ENCODE measurements around the gene PCDHGC3.

PCDHGC3 gene

GRCh38 chr5:141485321-141486055, 9.7 kb downstream of the PCDHGC3 start:
- no peak for DNase-seq (ENCODE audit: low spot score)

DNA sequence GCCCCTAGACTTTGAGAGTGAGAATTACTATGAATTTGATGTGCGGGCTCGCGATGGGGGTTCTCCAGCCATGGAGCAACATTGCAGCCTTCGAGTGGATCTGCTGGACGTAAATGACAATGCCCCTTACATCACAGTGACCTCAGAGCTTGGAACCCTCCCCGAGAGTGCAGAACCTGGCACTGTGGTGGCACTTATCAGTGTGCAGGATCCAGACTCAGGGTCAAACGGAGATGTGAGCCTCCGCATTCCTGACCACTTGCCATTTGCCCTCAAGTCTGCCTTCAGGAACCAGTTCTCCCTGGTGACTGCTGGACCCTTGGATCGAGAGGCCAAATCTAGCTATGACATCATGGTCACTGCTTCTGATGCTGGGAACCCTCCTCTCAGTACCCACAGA, 10.3 kb downstream of the PCDHGC3 start:
- no peak for DNase-seq (ENCODE audit: low spot score)

GRCh38 chr5:141487131-141487530, 11.4 kb downstream of the PCDHGC3 start:
- no peak for DNase-seq (ENCODE audit: low spot score)

GRCh38 chr5:141488591-141489561, 13.1 kb downstream of the PCDHGC3 start, which contains the start of gene PCDHGC5:
Gene PCDHGC5 (plus strand): TSS chr5:141489081. CDS start chr5:141489241, 160 bp downstream.
- DNase-seq (ENCODE audit: low spot score) = no peak

- DNase-seq (ENCODE audit: low spot score) = no peak
Measured at GRCh38 chr5:141489841-141490240, 14.1 kb downstream of the PCDHGC3 start.

DNA sequence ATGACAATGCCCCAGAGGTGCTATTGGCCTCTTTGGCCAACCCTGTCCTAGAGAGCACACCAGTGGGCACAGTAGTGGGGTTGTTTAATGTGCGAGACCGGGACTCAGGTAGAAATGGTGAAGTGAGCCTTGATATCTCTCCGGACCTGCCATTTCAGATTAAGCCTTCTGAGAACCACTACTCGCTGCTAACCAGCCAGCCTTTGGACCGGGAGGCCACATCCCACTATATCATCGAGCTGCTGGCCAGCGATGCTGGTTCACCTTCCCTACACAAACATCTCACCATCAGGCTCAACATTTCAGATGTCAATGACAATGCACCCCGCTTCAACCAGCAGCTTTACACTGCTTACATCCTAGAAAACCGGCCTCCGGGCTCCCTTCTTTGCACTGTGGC, 14.5 kb downstream of the PCDHGC3 start:
- no peak for DNase-seq (ENCODE audit: low spot score)

- no peak for DNase-seq (ENCODE audit: low spot score)
Measured at GRCh38 chr5:141490771-141491170, 15.0 kb downstream of the PCDHGC3 start.

- DNase-seq (ENCODE audit: low spot score) = peak; percentile 35
Measured at GRCh38 chr5:141491323-141492167, 15.8 kb downstream of the PCDHGC3 start.

GRCh38 chr5:141492168-141492885, 16.6 kb downstream of the PCDHGC3 start:
- DNase-seq (ENCODE audit: low spot score) = peak; percentile 46

GRCh38 chr5:141493500-141494422, 18.0 kb downstream of the PCDHGC3 start:
- no peak for DNase-seq (ENCODE audit: low spot score)

GRCh38 chr5:141494761-141495452, 19.1 kb downstream of the PCDHGC3 start:
- DNase-seq (ENCODE audit: low spot score) = no peak

GRCh38 chr5:141495453-141495811, 19.7 kb downstream of the PCDHGC3 start:
- DNase-seq (ENCODE audit: low spot score) = no peak

DNA sequence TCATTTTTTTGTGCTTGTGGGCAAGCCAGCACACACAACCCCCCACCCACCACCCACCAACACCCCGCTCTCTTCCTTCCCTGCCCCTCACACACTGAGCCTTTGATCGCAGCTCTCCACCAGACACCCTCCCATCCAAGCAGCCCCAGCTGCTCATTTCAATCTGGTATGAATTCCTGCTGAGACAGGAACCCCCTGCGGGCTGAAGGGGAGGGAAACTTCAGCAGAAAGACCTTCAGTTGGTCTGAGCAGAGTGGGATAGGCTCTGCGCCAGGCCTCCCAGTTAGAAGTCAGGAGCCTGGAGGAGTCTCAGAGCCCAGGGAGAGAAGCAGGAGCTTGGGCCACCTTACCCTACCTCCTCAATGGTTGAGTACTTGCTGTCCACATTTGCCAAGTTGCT, 20.3 kb downstream of the PCDHGC3 start:
- no peak for DNase-seq (ENCODE audit: low spot score)

- no peak for DNase-seq (ENCODE audit: low spot score)
Measured at GRCh38 chr5:141501761-141502160, 26.0 kb downstream of the PCDHGC3 start.

DNA sequence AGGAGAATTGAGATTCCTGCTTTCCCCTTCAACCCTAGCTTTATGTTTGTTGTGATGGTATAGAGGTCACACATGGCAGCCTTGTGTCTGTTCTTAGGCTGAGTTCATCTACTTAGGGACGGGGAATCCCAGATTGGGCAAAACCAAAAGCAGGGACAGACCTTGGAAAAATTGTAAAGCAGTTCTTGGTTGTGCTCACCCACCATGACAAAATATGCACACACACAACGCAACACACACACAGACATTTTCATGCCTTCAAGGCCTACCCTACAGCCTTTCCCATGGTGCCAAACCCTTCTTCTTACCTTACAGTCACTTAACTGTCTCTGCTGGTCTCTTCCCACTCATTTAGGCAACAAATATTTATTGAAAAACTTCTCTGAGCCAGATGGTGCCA, 27.9 kb downstream of the PCDHGC3 start:
- no peak for DNase-seq (ENCODE audit: low spot score)

DNA sequence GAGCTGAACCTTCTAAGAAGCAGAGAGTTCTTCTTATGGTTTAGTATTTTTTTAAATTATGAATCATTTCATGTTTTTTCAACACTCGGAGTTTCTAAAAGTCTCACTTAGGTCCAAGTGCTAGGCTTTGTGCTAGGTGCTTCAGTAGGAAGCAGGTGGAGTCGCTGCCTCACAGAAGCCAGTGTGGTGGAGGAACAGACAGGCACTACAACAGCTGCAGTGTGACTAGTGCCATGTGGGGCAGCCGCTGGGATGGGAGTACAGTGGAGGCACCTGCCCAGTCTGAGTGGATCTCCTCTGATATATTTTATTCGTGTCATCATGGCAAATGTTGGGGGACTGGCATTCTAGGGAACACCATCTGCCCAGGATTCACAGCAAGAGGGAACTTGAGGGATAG, 28.4 kb downstream of the PCDHGC3 start:
- DNase-seq (ENCODE audit: low spot score) = no peak

DNA sequence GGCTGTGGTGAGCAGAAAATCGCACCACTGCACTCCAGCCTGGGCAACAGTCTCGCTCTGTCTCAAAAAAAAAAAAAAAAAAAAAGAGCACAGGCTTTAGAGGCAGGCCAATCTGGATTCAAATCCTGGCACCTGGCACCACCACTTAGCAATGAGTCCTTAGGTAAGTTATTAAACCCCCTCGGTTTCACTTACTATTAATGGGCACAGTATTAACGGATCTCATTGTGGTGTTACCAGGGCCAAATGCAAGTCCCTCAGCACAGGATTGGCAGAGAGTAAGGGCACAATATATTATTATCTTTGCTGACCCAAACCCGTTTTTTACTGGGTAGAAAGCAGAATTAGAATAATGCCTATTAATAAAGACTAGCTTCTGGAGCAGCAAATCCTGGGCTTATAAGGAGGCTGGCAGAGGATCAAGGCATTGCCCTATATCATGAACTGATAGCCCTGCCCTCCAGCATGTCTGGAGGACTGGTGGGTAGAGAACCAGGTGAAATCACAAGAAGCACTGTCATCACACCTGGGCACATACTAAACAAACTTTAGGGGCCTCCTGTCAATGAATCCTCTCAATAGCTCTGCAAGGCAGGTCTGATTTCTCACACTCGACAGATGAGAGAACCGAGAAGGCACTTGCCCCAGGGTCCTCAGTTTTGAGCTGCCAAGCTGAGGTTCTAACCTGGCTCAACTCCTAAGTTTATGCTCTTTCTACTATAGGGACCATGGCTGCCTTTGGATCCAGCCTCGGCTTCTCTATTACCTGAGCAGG, 30.8 kb downstream of the PCDHGC3 start:
- DNase-seq (ENCODE audit: low spot score) = no peak

DNA sequence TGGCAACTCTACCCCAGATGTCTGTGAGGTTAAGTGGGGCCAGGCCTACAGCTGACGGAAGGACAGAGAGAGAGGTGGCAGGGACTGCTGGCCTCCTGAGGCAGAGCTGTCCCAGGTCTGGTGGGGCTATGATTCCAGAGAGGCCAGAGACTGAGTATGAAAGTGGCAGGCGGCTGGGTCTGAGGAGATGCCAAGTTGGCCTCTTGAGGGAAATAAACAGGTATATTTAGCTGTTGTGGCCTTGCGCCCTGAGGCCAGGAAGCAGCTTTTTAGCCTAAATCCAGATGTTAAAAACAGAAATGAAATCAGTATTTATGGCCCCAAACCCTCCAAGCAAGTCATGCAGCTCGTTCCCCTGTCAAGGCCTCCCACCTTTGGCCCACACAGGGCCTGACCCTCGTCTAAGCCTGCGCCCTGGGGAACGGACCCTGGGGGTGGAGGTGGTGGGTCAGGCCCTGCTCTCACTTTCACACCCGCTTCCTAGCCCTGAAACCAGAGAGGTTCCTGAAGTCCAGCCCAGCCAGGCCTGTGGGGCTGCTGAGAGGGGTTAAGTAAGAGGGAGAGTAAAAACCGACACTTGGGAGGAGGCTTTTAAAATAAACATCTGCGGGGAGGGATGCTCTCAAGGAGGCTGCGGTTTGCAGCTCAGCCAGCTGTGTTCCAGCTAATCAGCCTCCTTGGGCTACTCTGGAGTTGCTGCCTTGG, 31.8 kb downstream of the PCDHGC3 start:
- peak; percentile 60 for DNase-seq (ENCODE audit: low spot score)

All from germinal center (tissue), 1 donor.